ENCODE results near the gene ZNF862. TPM values are rescaled to one million over a fixed set of nuclear protein-coding genes. Genes with fewer than 3 reads are reported as not detected.
"Not testable (repeated sequence)": the region's sequence is repeated elsewhere in the genome, so short reads cannot be mapped to it uniquely, and the experiment has no call there.

The ZNF862 gene
- total RNA-seq, 1 donor: 8.7 TPM

- Histone ChIP-seq H3K36me3 (ENCODE audit: insufficient read depth, low read length) (no peaks in the 10 kb centered on the region), H3K79me2 (ENCODE audit: insufficient read depth, low read length) (no peaks in the 10 kb centered on the region), H4K20me1 (ENCODE audit: insufficient read depth, low read length) (no peaks in the 10 kb centered on the region), H3K4me1 (ENCODE audit: insufficient read depth, low read length) (no peaks in the 10 kb centered on the region), H3K4me3 (ENCODE audit: insufficient read depth, low read length) (no peak overlapping the region), H3K27ac (ENCODE audit: low read depth, low read length) (no peak overlapping the region), H3K9me3 (ENCODE audit: low read depth, low read length) (no peaks in the 10 kb centered on the region), H3K27me3 (ENCODE audit: insufficient read depth, low read length) (no peaks in the 10 kb centered on the region), H2AFZ (ENCODE audit: low read length) (no peak overlapping the region), H3K4me2 (ENCODE audit: insufficient read depth, low read length) (no peak overlapping the region)
- no peak for TF ChIP-seq CTCF (IDR thresholded peaks at IDR 0.05; ENCODE audit: extremely low read depth, low read depth, low read length)
- peak; percentile 22 for DNase-seq (ENCODE audit: insufficient read length, low spot score, missing footprints)
Measured at GRCh38 chr7:149886018-149886415, 47.8 kb downstream of the ZNF862 start.

DNA sequence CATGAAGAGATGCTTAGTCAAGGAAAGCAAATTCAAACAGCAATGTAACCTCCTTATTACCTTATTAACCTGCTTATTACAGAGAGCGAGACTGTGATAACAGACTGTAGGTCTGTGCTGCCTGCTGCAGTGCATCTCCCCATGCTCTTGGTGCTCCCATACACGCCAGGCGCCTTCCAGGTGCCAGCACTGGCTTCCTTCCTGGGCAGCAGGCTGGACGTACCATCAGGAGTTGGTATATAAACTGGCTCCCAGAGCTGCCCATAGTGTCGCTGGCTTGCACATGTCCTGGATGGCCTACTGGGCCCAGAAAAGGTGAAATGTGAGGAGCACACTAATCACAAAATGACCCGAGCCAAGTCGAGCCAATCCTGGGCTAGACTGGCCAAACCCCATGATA lies 49.1 kb downstream of the ZNF862 start:
- DNase-seq (ENCODE audit: insufficient read length, low spot score, missing footprints): peak; percentile 8
- H3K27ac ChIP-seq (ENCODE audit: low read depth, low read length): no peak overlapping the region

GRCh38 chr7:149890715-149891114 lies 52.5 kb downstream of the ZNF862 start:
- not testable (repeated sequence) for H3K79me2 ChIP-seq (ENCODE audit: insufficient read depth, low read length); H4K20me1 ChIP-seq (ENCODE audit: insufficient read depth, low read length); H3K4me2 ChIP-seq (ENCODE audit: insufficient read depth, low read length); H3K9me3 ChIP-seq (ENCODE audit: low read depth, low read length); H3K27ac ChIP-seq (ENCODE audit: low read depth, low read length); H3K27me3 ChIP-seq (ENCODE audit: insufficient read depth, low read length); H3K36me3 ChIP-seq (ENCODE audit: insufficient read depth, low read length); H3K4me3 ChIP-seq (ENCODE audit: insufficient read depth, low read length); H2AFZ ChIP-seq (ENCODE audit: low read length); H3K4me1 ChIP-seq (ENCODE audit: insufficient read depth, low read length); DNase-seq (ENCODE audit: insufficient read length, low spot score, missing footprints)

More for the DNA sequence above, 49.1 kb downstream of the ZNF862 start:
- no peak overlapping the region for H2AFZ ChIP-seq (ENCODE audit: low read length)
- no peak for TF ChIP-seq CTCF (IDR thresholded peaks at IDR 0.05; ENCODE audit: extremely low read depth, low read depth, low read length)
- H3K9me3 ChIP-seq (ENCODE audit: low read depth, low read length): no peaks in the 10 kb centered on the region
- no peaks in the 10 kb centered on the region for H3K4me1 ChIP-seq (ENCODE audit: insufficient read depth, low read length)
- H4K20me1 ChIP-seq (ENCODE audit: insufficient read depth, low read length): no peaks in the 10 kb centered on the region
- H3K4me2 ChIP-seq (ENCODE audit: insufficient read depth, low read length): no peak overlapping the region
- no peak overlapping the region for H3K4me3 ChIP-seq (ENCODE audit: insufficient read depth, low read length)
- H3K79me2 ChIP-seq (ENCODE audit: insufficient read depth, low read length): no peaks in the 10 kb centered on the region
- H3K27me3 ChIP-seq (ENCODE audit: insufficient read depth, low read length): no peaks in the 10 kb centered on the region
- no peaks in the 10 kb centered on the region for H3K36me3 ChIP-seq (ENCODE audit: insufficient read depth, low read length)

DNA sequence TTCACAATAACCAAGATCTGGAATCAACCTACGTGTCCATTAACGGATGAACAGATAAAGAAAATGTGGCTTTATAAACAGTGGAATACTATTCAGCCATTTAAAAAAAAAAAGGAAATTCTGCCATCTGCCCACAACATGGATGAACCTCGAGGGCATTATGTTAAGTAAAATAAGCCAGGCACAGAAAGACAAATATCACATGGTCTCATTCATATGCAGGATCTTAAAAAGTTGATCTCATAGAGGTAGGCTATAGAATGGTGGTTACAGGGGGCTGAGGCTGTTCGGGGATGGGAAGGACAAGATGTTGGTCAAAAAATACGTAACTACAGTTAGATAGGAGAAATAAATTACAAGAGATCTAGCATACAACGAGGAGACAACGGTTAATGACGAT lies 56.8 kb downstream of the ZNF862 start:
- not testable (repeated sequence) for H3K4me1 ChIP-seq (ENCODE audit: insufficient read depth, low read length); H3K27ac ChIP-seq (ENCODE audit: low read depth, low read length); H3K4me3 ChIP-seq (ENCODE audit: insufficient read depth, low read length); H2AFZ ChIP-seq (ENCODE audit: low read length); H3K4me2 ChIP-seq (ENCODE audit: insufficient read depth, low read length); H3K79me2 ChIP-seq (ENCODE audit: insufficient read depth, low read length); DNase-seq (ENCODE audit: insufficient read length, low spot score, missing footprints); H4K20me1 ChIP-seq (ENCODE audit: insufficient read depth, low read length); H3K36me3 ChIP-seq (ENCODE audit: insufficient read depth, low read length); H3K9me3 ChIP-seq (ENCODE audit: low read depth, low read length); H3K27me3 ChIP-seq (ENCODE audit: insufficient read depth, low read length)

DNA sequence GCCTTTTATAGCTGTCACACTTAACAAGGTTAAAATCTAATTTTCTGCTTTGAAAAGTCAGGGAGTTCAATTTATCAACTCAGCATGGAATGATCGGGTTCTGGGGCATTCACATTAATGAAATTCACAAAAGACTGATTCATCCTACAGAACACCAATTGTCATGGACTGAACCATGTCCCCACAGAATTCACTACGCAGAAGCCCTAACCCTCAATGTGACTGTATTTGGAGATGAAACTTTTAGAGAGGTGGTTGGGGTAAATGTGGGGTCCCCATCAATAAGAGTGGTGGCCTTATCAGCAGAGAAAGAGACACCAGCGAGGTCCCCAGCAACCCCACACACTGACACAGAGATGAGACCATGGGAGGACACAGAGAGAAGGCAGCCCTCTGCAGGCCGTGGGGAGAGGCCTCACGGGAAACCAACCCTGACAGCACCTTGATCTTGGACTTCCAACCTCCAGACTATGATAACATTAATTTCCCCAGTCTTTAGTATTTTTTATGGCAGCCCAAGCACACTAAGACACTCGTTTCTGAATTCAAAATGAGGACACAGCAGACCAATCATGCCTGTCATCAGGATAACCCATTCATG lies 69.7 kb downstream of the ZNF862 start:
- not testable (repeated sequence) for H2AFZ ChIP-seq (ENCODE audit: low read length); H4K20me1 ChIP-seq (ENCODE audit: insufficient read depth, low read length); H3K79me2 ChIP-seq (ENCODE audit: insufficient read depth, low read length); H3K4me2 ChIP-seq (ENCODE audit: insufficient read depth, low read length); H3K27me3 ChIP-seq (ENCODE audit: insufficient read depth, low read length); H3K9me3 ChIP-seq (ENCODE audit: low read depth, low read length); H3K36me3 ChIP-seq (ENCODE audit: insufficient read depth, low read length); H3K4me3 ChIP-seq (ENCODE audit: insufficient read depth, low read length); H3K4me1 ChIP-seq (ENCODE audit: insufficient read depth, low read length); DNase-seq (ENCODE audit: insufficient read length, low spot score, missing footprints); H3K27ac ChIP-seq (ENCODE audit: low read depth, low read length)

GRCh38 chr7:149910219-149910618 lies 72.0 kb downstream of the ZNF862 start:
- H3K27ac ChIP-seq (ENCODE audit: low read depth, low read length); H3K27me3 ChIP-seq (ENCODE audit: insufficient read depth, low read length); H3K79me2 ChIP-seq (ENCODE audit: insufficient read depth, low read length); H3K9me3 ChIP-seq (ENCODE audit: low read depth, low read length); H3K4me2 ChIP-seq (ENCODE audit: insufficient read depth, low read length); H3K4me3 ChIP-seq (ENCODE audit: insufficient read depth, low read length); H4K20me1 ChIP-seq (ENCODE audit: insufficient read depth, low read length); H2AFZ ChIP-seq (ENCODE audit: low read length); DNase-seq (ENCODE audit: insufficient read length, low spot score, missing footprints); H3K36me3 ChIP-seq (ENCODE audit: insufficient read depth, low read length); H3K4me1 ChIP-seq (ENCODE audit: insufficient read depth, low read length): not testable (repeated sequence)

- H3K4me1 ChIP-seq (ENCODE audit: insufficient read depth, low read length); H3K27ac ChIP-seq (ENCODE audit: low read depth, low read length); H3K4me2 ChIP-seq (ENCODE audit: insufficient read depth, low read length); H3K79me2 ChIP-seq (ENCODE audit: insufficient read depth, low read length); H3K36me3 ChIP-seq (ENCODE audit: insufficient read depth, low read length); H3K4me3 ChIP-seq (ENCODE audit: insufficient read depth, low read length); H3K9me3 ChIP-seq (ENCODE audit: low read depth, low read length); H3K27me3 ChIP-seq (ENCODE audit: insufficient read depth, low read length); H2AFZ ChIP-seq (ENCODE audit: low read length); DNase-seq (ENCODE audit: insufficient read length, low spot score, missing footprints); H4K20me1 ChIP-seq (ENCODE audit: insufficient read depth, low read length): not testable (repeated sequence)
Measured at GRCh38 chr7:149912126-149912525, 74.0 kb downstream of the ZNF862 start.

Data from osteoblast (primary cell).